PFSK-1 (cell line): ENCODE measurements around the gene EVI5L.

ENCODE experiments used
- FOXP2 ChIP-seq: optimal IDR thresholded peaks from 2 replicates; pipeline ENCODE3; 2011; ENCODE audit warnings: borderline replicate concordance, control low read depth, inconsistent platforms; ENCODE audit not compliant: insufficient read depth; ENCODE audit errors: extremely low read length, extremely low read depth
- POLR2AphosphoS5 ChIP-seq: IDR thresholded peaks from 2 replicates; pipeline ENCODE4 v1.6.1; 2012; ENCODE audit warnings: low read depth, mild to moderate bottlenecking, control low read depth, low read length, moderate library complexity
- SIN3A ChIP-seq: IDR thresholded peaks from 2 replicates; pipeline ENCODE4 v1.6.1; 2012; ENCODE audit warnings: mild to moderate bottlenecking, low read length, moderate library complexity, borderline replicate concordance; ENCODE audit not compliant: insufficient read depth
- TAF1 ChIP-seq: IDR thresholded peaks from 2 replicates; pipeline ENCODE4 v1.6.1; 2012; ENCODE audit warnings: low read length, control low read depth, borderline replicate concordance; ENCODE audit not compliant: insufficient read depth
- TF ChIP-seq, protein P1 (sequence below), 2 experiments: IDR thresholded peaks; 2 replicates each; pipeline versions ENCODE4 v1.6.1 to v1.8.0; 2011 to 2012; ENCODE audit warnings: low read depth in 2 of 2, low read length in 2 of 2, control low read depth in 1 of 2, inconsistent platforms in 1 of 2, mild to moderate bottlenecking in 1 of 2, moderate library complexity in 1 of 2; ENCODE audit not compliant: insufficient read depth in 1 of 2

The EVI5L gene

DNA sequence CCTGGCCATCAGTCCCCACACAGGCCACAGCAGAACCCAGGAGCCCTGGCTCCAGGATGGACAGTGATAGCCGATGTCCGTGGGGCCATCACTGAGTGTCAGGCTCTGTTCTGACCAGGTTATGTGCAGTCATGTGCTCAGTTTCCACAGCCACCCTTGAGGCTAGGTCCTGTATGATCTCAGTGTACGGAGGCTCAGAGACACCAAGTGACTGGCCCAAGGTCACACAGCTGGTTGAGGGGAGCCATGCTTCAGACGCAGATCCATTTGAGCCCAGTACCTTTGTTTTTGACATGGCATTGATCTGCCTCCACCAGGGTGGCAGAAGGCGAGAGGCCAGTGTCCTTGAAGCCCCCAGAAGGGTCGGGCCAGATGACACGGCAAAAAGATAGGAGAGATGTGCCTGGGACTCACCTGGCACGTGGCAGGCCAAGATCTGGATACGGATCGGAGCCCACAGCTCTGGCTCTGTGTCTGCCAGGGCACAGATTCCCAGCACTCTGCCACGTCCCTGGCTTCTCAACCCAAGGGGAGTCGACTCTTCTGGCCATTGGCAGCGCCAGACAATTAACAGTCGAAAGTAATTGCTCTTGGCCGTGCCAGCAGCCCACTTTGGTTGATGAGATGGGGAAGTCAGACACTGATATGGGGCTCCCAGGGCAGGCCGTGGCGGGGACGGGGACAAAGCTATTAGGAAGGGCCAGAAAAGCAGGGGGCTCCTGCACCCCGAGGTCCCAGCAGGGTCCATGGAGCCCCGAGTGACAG lies 15.6 kb downstream of the EVI5L start:
- no peak for TF ChIP-seq POLR2AphosphoS5
- TF ChIP-seq TAF1: no peak
- TF ChIP-seq FOXP2: no peak
- no peak for TF ChIP-seq SIN3A
- TF ChIP-seq, protein P1, sequence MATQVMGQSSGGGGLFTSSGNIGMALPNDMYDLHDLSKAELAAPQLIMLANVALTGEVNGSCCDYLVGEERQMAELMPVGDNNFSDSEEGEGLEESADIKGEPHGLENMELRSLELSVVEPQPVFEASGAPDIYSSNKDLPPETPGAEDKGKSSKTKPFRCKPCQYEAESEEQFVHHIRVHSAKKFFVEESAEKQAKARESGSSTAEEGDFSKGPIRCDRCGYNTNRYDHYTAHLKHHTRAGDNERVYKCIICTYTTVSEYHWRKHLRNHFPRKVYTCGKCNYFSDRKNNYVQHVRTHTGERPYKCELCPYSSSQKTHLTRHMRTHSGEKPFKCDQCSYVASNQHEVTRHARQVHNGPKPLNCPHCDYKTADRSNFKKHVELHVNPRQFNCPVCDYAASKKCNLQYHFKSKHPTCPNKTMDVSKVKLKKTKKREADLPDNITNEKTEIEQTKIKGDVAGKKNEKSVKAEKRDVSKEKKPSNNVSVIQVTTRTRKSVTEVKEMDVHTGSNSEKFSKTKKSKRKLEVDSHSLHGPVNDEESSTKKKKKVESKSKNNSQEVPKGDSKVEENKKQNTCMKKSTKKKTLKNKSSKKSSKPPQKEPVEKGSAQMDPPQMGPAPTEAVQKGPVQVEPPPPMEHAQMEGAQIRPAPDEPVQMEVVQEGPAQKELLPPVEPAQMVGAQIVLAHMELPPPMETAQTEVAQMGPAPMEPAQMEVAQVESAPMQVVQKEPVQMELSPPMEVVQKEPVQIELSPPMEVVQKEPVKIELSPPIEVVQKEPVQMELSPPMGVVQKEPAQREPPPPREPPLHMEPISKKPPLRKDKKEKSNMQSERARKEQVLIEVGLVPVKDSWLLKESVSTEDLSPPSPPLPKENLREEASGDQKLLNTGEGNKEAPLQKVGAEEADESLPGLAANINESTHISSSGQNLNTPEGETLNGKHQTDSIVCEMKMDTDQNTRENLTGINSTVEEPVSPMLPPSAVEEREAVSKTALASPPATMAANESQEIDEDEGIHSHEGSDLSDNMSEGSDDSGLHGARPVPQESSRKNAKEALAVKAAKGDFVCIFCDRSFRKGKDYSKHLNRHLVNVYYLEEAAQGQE (IDR thresholded peaks at IDR 0.05; ENCODE audit: insufficient read depth in 1 of 2, low read depth in 2 of 2, low read length in 2 of 2): no peak

DNA sequence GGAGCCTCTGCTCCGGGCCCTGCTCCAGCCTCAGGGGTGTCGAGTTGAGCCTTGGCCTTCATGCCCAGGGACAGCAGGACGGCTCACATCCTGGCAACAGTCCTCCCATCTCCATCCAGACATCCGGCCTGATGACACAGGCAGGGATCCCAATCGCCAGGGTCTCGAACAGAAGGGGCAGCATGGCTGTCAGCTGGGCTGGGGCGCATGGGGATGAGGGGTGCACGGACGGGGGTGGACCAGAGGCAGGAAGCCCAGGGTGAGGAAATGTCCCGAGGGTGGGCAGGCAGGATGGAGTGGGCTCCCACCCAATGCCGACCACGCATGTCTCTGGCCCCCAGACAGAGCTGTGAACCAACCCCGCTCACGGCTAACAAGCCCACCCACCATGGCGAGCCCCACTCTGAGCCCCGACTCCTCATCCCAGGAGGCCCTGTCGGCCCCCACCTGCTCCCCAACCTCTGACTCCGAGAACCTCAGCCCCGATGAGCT lies 16.2 kb downstream of the EVI5L start:
- TF ChIP-seq, protein P1 (IDR thresholded peaks at IDR 0.05; ENCODE audit: insufficient read depth in 1 of 2, low read depth in 2 of 2, low read length in 2 of 2): no peak
- TF ChIP-seq TAF1 (no peak), SIN3A (no peak), POLR2AphosphoS5 (no peak), FOXP2 (no peak)

DNA sequence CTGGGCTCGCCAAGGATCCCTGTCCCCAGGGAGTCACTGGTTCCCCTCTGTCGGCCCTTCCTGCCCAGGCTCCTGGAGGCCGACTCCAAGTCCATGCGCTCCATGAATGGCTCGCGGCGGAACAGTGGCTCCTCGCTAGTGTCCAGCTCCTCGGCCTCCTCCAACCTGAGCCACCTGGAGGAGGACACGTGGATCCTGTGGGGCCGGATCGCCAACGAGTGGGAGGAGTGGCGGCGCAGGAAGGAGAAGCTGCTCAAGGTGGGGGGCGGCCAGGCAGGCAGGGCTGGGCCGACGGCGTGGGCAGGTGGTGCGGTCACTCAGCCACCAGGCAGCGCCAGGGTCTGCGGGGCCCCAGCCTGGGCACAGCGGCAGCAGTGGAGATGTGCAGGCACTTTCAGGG lies 17.6 kb downstream of the EVI5L start:
- no peak for TF ChIP-seq POLR2AphosphoS5
- TF ChIP-seq SIN3A: no peak
- TF ChIP-seq FOXP2: no peak
- TF ChIP-seq, protein P1 (IDR thresholded peaks at IDR 0.05; ENCODE audit: insufficient read depth in 1 of 2, low read depth in 2 of 2, low read length in 2 of 2): no peak
- no peak for TF ChIP-seq TAF1

DNA sequence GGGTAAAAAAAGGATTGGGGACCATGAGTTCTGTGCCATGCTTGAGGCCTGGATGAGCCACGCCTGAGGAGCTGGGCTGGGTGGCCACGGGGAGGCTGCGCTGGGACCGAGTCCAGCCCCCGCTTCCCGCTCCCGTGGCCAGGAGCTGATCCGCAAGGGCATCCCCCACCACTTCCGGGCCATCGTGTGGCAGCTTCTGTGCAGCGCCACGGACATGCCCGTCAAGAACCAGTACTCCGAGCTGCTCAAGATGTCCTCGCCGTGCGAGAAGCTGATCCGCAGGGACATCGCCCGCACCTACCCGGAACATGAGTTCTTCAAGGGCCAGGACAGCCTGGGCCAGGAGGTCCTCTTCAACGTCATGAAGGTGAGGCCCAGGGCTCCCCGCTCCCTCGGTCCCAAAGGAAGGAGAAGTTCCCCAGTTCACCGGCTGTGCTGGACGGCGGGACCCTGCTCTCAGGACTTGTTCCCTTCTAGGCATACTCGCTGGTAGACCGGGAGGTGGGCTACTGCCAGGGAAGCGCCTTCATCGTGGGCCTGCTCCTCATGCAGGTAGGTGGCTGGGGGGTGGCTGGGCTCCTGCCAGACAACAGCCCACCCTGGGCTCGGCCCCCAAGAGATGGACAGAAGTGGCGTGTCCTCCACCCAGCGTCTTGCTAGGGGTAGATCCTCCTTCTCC lies 18.9 kb downstream of the EVI5L start:
- TF ChIP-seq TAF1 (no peak), FOXP2 (no peak), POLR2AphosphoS5 (no peak), SIN3A (no peak)
- TF ChIP-seq, protein P1 (IDR thresholded peaks at IDR 0.05; ENCODE audit: insufficient read depth in 1 of 2, low read depth in 2 of 2, low read length in 2 of 2): no peak
